CD14-positive monocyte (primary cell): ENCODE data around the gene SLC51A. TPM values are rescaled to one million over a fixed set of nuclear protein-coding genes. Genes with fewer than 3 reads are reported as not detected.
A peak's percentile ranks its signal among the peaks of the same experiment; 100 is the strongest.

Source experiments
- DNase-seq, 3 donors: peaks; one replicate each; pipeline ENCODE4 v3.0.0-alpha.2; 2011 to 2022
- H2AFZ ChIP-seq: 2 replicates; pipeline ENCODE4 v1.6.0; 2012; ENCODE audit warnings: mild to moderate bottlenecking, low read depth, low read length, inconsistent platforms; ENCODE audit not compliant: insufficient read depth, poor library complexity, severe bottlenecking
- H3K27ac ChIP-seq, 2 donors: 1 replicate in 1 of 2; 2 replicates in 1 of 2; pipeline ENCODE4 v1.5.1; 2012 to 2013; ENCODE audit warnings: low read length in 2 of 2, control low read depth in 1 of 2, inconsistent platforms in 1 of 2, low read depth in 1 of 2, mild to moderate bottlenecking in 1 of 2
- H3K27me3 ChIP-seq, 2 donors: one replicate each; pipeline versions ENCODE4 v1.6.0 to v1.6.1; 2011 to 2013; ENCODE audit warnings: low read length in 2 of 2; ENCODE audit not compliant: control insufficient read depth in 2 of 2, insufficient read depth in 2 of 2
- H3K36me3 ChIP-seq, 2 donors: replicated peaks in 1 of 2; 1 replicate in 1 of 2; 2 replicates in 1 of 2; pipeline versions ENCODE4 v1.5.1 to v1.6.1; 2012 to 2013; ENCODE audit warnings: low read length in 2 of 2, control low read depth in 1 of 2, inconsistent platforms in 1 of 2, mild to moderate bottlenecking in 1 of 2; ENCODE audit not compliant: insufficient read depth in 2 of 2, control insufficient read depth in 1 of 2
- H3K4me1 ChIP-seq, 2 donors: 1 replicate in 1 of 2; 2 replicates in 1 of 2; pipeline versions ENCODE4 v1.5.1 to v1.6.1; 2012 to 2013; ENCODE audit warnings: low read length in 2 of 2, control low read depth in 1 of 2, inconsistent platforms in 1 of 2, mild to moderate bottlenecking in 1 of 2, moderate library complexity in 1 of 2; ENCODE audit not compliant: insufficient read depth in 2 of 2, control insufficient read depth in 1 of 2
- H3K4me2 ChIP-seq: replicated peaks from 2 replicates; pipeline ENCODE3; 2012; ENCODE audit warnings: low read length, moderate library complexity, mild to moderate bottlenecking; ENCODE audit not compliant: poor library complexity, severe bottlenecking; ENCODE audit errors: extremely low read depth
- H3K4me3 ChIP-seq, 3 experiments: fragments of 200-600 bp in 1 of 3; sonication (generic) in 1 of 3; replicated peaks in 1 of 3; 1 replicate in 2 of 3; 2 replicates in 1 of 3; pipeline ENCODE4 v1.5.1; 2011 to 2013; ENCODE audit warnings: low read length in 3 of 3, mild to moderate bottlenecking in 3 of 3, control low read depth in 2 of 3, low read depth in 2 of 3, inconsistent platforms in 1 of 3, moderate library complexity in 1 of 3
- H3K79me2 ChIP-seq: 2 replicates; pipeline ENCODE4 v1.6.0; 2012; ENCODE audit warnings: mild to moderate bottlenecking, control low read depth, inconsistent platforms, low read length, moderate library complexity; ENCODE audit not compliant: insufficient read depth
- H3K9ac ChIP-seq: 2 replicates; pipeline ENCODE4 v1.6.0; 2017; ENCODE audit warnings: low read length, mild to moderate bottlenecking; ENCODE audit not compliant: insufficient read depth, poor library complexity, severe bottlenecking
- H3K9me3 ChIP-seq, 2 donors: replicated peaks in 1 of 2; 1 replicate in 1 of 2; 2 replicates in 1 of 2; pipeline versions ENCODE4 v1.5.1 to v1.6.1; 2012 to 2013; ENCODE audit warnings: low read length in 2 of 2, control low read depth in 1 of 2; ENCODE audit not compliant: control insufficient read depth in 1 of 2, insufficient read depth in 1 of 2
- H4K20me1 ChIP-seq: 2 replicates; pipeline ENCODE4 v1.6.0; 2012; ENCODE audit warnings: mild to moderate bottlenecking, low read length, control low read depth, moderate library complexity; ENCODE audit not compliant: insufficient read depth
- H3K27ac Mint-ChIP-seq, 7 donors: one replicate each; pipeline ENCODE4 v1.8.0; 2020; ENCODE audit warnings: mild to moderate bottlenecking in 7 of 7, mixed read lengths in 7 of 7, moderate library complexity in 6 of 7, inconsistent platforms in 2 of 7
- H3K27me3 Mint-ChIP-seq, 3 donors: one replicate each; pipeline ENCODE4 v1.8.0; 2021 to 2022; ENCODE audit warnings: low read depth in 3 of 3, mild to moderate bottlenecking in 3 of 3, mixed read lengths in 3 of 3, moderate library complexity in 3 of 3, inconsistent platforms in 1 of 3
- H3K36me3 Mint-ChIP-seq, 2 donors: one replicate each; pipeline ENCODE4 v1.8.0; 2020; ENCODE audit warnings: mixed read lengths in 2 of 2, inconsistent platforms in 1 of 2, mild to moderate bottlenecking in 1 of 2
- H3K4me1 Mint-ChIP-seq: one replicate; pipeline ENCODE4 v1.8.0; 2020; ENCODE audit warnings: mild to moderate bottlenecking, mixed read lengths
- H3K4me3 Mint-ChIP-seq, 2 donors: one replicate each; pipeline ENCODE4 v1.8.0; 2020; ENCODE audit warnings: mild to moderate bottlenecking in 2 of 2, mixed read lengths in 2 of 2, moderate library complexity in 1 of 2
- H3K9me3 Mint-ChIP-seq, 7 donors: one replicate each; pipeline ENCODE4 v1.8.0; 2020 to 2022; ENCODE audit warnings: mixed read lengths in 7 of 7, mild to moderate bottlenecking in 6 of 7, moderate library complexity in 6 of 7, inconsistent platforms in 2 of 7
- CTCF ChIP-seq: fragments of 200-600 bp; IDR thresholded peaks from one replicate; pipeline ENCODE4 v1.8.0; 2022; ENCODE audit warnings: antibody characterized with exemption, mild to moderate bottlenecking
- WGBS: methylation state at CpG from one replicate; pipeline ENCODE4 v1.1.5; 2013; ENCODE audit warnings: missing lambda C conversion rate; ENCODE audit not compliant: insufficient coverage; 5-methylcytosine and 5-hydroxymethylcytosine counted together
- intact Hi-C, 2 donors: fragments of 100-400 bp; cut with micrococcal nuclease; formaldehyde crosslinking; loops; one replicate each; pipeline versions ENCODE4 v1.15.0 to v1.15.1; 2023
- polyA plus RNA-seq, 3 donors: library from polyadenylated mRNA; depleted of rRNA in 1 of 3; unstranded in 2 of 3; stranded (reverse) in 1 of 3; fragments of 300-500 nt in 2 of 3; fragments of >200 nt in 1 of 3; fragmentation: Illumina TruSeq in 2 of 3; gene quantifications; 1 replicate in 2 of 3; 2 replicates in 1 of 3; pipeline ENCODE4 v1.2.3, GENCODE V29; 2012 to 2021
- small RNA-seq: library from RNA; depleted of rRNA; stranded (forward); fragments of <200 nt; gene quantifications from one replicate; pipeline ENCODE3, GENCODE V24; 2012; ENCODE audit warnings: low read depth; ENCODE audit not compliant: insufficient read length

SLC51A gene
- polyA plus RNA-seq, 3 donors, result 0.27 to 1.1 (median 0.37) TPM

- H3K36me3 ChIP-seq, result peaks cover 5 to 13% of the 10 kb centered on the region in 2 donors
- Mint-ChIP-seq H3K9me3 (peaks cover 0 to 1% (median 0%) of the 10 kb centered on the region in 7 donors), H3K4me1 (peaks cover 49% of the 10 kb centered on the region), H3K4me3 (no peak overlapping the region), H3K36me3 (peaks cover 5 to 11% of the 10 kb centered on the region in 2 donors), H3K27me3 (peaks cover 0 to 2% (median 0%) of the 10 kb centered on the region in 3 donors), H3K27ac (no peak overlapping the region)
- H3K9ac ChIP-seq, result no peak overlapping the region
- peak overlapping the region in 1 of 2 donors; percentile 6 for H3K27ac ChIP-seq
- no peak overlapping the region for H2AFZ ChIP-seq
- H3K9me3 ChIP-seq, result no peaks in the 10 kb centered on the region
- intact Hi-C loops, result no loop called here
- WGBS, result 94% methylated on average over 3 of the region's 7 CpGs
- peaks cover 36 to 45% of the 10 kb centered on the region in 2 donors for H3K4me1 ChIP-seq
- no peak overlapping the region for H3K4me2 ChIP-seq
- peaks cover 91% of the 10 kb centered on the region for H4K20me1 ChIP-seq
- DNase-seq, result no peak
- no peak overlapping the region for H3K4me3 ChIP-seq
- TF ChIP-seq CTCF, result no peak
- no peaks in the 10 kb centered on the region for H3K27me3 ChIP-seq
- H3K79me2 ChIP-seq, result peaks cover 98% of the 10 kb centered on the region
Measured at GRCh38 chr3:196280689-196281440, 64.5 kb downstream of the SLC51A start.

GRCh38 chr3:196281962-196282361, 65.6 kb downstream of the SLC51A start:
- Mint-ChIP-seq H3K27ac (peak overlapping the region in 1 of 7 donors; percentile 52), H3K4me3 (no peak overlapping the region), H3K4me1 (peaks cover 58% of the 10 kb centered on the region), H3K27me3 (peaks cover 0 to 2% (median 0%) of the 10 kb centered on the region in 3 donors), H3K9me3 (peaks cover 0 to 1% (median 0%) of the 10 kb centered on the region in 7 donors), H3K36me3 (peaks cover 5 to 11% of the 10 kb centered on the region in 2 donors)
- TF ChIP-seq CTCF, result no peak
- Histone ChIP-seq H3K36me3 (peaks cover 5 to 13% of the 10 kb centered on the region in 2 donors), H3K9ac (no peak overlapping the region), H3K9me3 (no peaks in the 10 kb centered on the region), H3K4me1 (peaks cover 47 to 56% of the 10 kb centered on the region in 2 donors), H3K27ac (no peak overlapping the region), H2AFZ (no peak overlapping the region), H3K4me3 (no peak overlapping the region), H4K20me1 (peaks cover 80% of the 10 kb centered on the region), H3K79me2 (peaks cover 98% of the 10 kb centered on the region), H3K4me2 (no peak overlapping the region), H3K27me3 (no peaks in the 10 kb centered on the region)
- intact Hi-C loops, result no loop called here
- 100% methylated on average over 1 of the region's 4 CpGs for WGBS
- no peak for DNase-seq

Small RNAs within 50 kb of the gene (small RNA-seq; reads per million reads assigned to genes)
- not detected for gene RF00019

Other genes with a start within 250 kb of the SLC51A start
- gene TFRC, start 134.4 kb upstream of the SLC51A start, polyA plus RNA-seq, result 10 to 100 TPM in 1 of 3 donors, 1 to 10 TPM in 2; 6.6 to 43.1 (median 7.9) TPM
- not detected for gene ZDHHC19, start 5.1 kb upstream of the SLC51A start, polyA plus RNA-seq
- gene PCYT1A, start 71.2 kb downstream of the SLC51A start, polyA plus RNA-seq, result 10 to 100 TPM; 24.3 to 99.6 (median 31.6) TPM
- gene DYNLT2B, start 101.7 kb downstream of the SLC51A start, polyA plus RNA-seq, result 1 to 10 TPM; 2.5 to 3.0 (median 2.7) TPM
- under 1 TPM in 2 of 3 donors, not detected in 1; 0.36 to 0.77 TPM for gene TM4SF19, start 121.9 kb downstream of the SLC51A start, polyA plus RNA-seq
- 10 to 100 TPM; 10.5 to 15.8 (median 13.6) TPM for gene UBXN7, start 215.9 kb downstream of the SLC51A start, polyA plus RNA-seq